H9 (cell line): ENCODE data around the gene SPRR2D. TPM values are rescaled to one million over a fixed set of nuclear protein-coding genes. Genes with fewer than 3 reads are reported as not detected.

Source experiments
- DNase-seq: peaks from one replicate; pipeline ENCODE4 v3.0.0-alpha.2; 2017
- H2AFZ ChIP-seq: one replicate; pipeline ENCODE4 v1.6.1; 2013; ENCODE audit warnings: mild to moderate bottlenecking, low read length, control low read depth, moderate library complexity
- H2AK5ac ChIP-seq: 2 replicates; pipeline ENCODE4 v1.6.1; 2013; ENCODE audit warnings: low read length, control low read depth, mixed read lengths; ENCODE audit not compliant: insufficient read length
- H2BK120ac ChIP-seq: one replicate; pipeline ENCODE4 v1.6.1; 2013; ENCODE audit warnings: low read depth, mild to moderate bottlenecking, low read length, control low read depth, inconsistent platforms; ENCODE audit not compliant: poor library complexity, severe bottlenecking
- H2BK12ac ChIP-seq: 2 replicates; pipeline ENCODE4 v1.6.1; 2013; ENCODE audit warnings: low read length, control low read depth, mixed read lengths, low read depth; ENCODE audit not compliant: insufficient read length
- H2BK15ac ChIP-seq: 2 replicates; pipeline ENCODE4 v1.6.1; 2013; ENCODE audit warnings: low read depth, low read length, control low read depth
- H2BK20ac ChIP-seq: one replicate; pipeline ENCODE4 v1.6.1; 2013; ENCODE audit warnings: low read depth, mild to moderate bottlenecking, low read length, control low read depth, inconsistent platforms; ENCODE audit not compliant: poor library complexity, severe bottlenecking
- H2BK5ac ChIP-seq: 2 replicates; pipeline ENCODE4 v1.6.1; 2013; ENCODE audit warnings: low read length, control low read depth, mixed read lengths; ENCODE audit not compliant: insufficient read length
- H3K14ac ChIP-seq: 2 replicates; pipeline ENCODE4 v1.6.1; 2013; ENCODE audit warnings: low read length, control low read depth; ENCODE audit not compliant: insufficient read depth
- H3K18ac ChIP-seq: 2 replicates; pipeline ENCODE4 v1.6.1; 2013; ENCODE audit warnings: low read depth, mild to moderate bottlenecking, mixed read lengths, low read length, control low read depth; ENCODE audit not compliant: insufficient read length
- H3K23ac ChIP-seq: 2 replicates; pipeline ENCODE4 v1.6.1; 2013; ENCODE audit warnings: low read length, control low read depth, mixed read lengths, low read depth; ENCODE audit not compliant: insufficient read length
- H3K23me2 ChIP-seq: 2 replicates; pipeline ENCODE4 v1.6.1; 2013; ENCODE audit warnings: low read depth, mild to moderate bottlenecking, mixed read lengths, low read length, control low read depth; ENCODE audit not compliant: insufficient read length, poor library complexity, severe bottlenecking
- H3K27ac ChIP-seq: 2 replicates; pipeline ENCODE4 v1.5.1; 2013; ENCODE audit warnings: low read length, control low read depth, mixed read lengths, low read depth; ENCODE audit not compliant: insufficient read length
- H3K27me3 ChIP-seq: 2 replicates; pipeline ENCODE4 v1.6.1; 2013; ENCODE audit warnings: low read length, control low read depth, inconsistent platforms; ENCODE audit not compliant: insufficient read depth
- H3K4ac ChIP-seq: 2 replicates; pipeline ENCODE4 v1.6.1; 2013; ENCODE audit warnings: low read depth, mild to moderate bottlenecking, control low read depth, inconsistent platforms, low read length, moderate library complexity
- H3K4me1 ChIP-seq: 2 replicates; pipeline ENCODE4 v1.6.1; 2013; ENCODE audit warnings: low read length, control low read depth, inconsistent platforms; ENCODE audit not compliant: insufficient read depth
- H3K4me2 ChIP-seq: 2 replicates; pipeline ENCODE4 v1.6.1; 2013; ENCODE audit warnings: low read length, control low read depth, mixed read lengths; ENCODE audit not compliant: insufficient read length, insufficient read depth
- H3K56ac ChIP-seq: 2 replicates; pipeline ENCODE4 v1.6.1; 2013; ENCODE audit warnings: low read depth, mild to moderate bottlenecking, mixed read lengths, low read length, control low read depth; ENCODE audit not compliant: insufficient read length
- H3K79me1 ChIP-seq: 2 replicates; pipeline ENCODE4 v1.6.1; 2013; ENCODE audit warnings: low read depth, mild to moderate bottlenecking, moderate library complexity, low read length, control low read depth, inconsistent platforms; ENCODE audit not compliant: insufficient read depth, poor library complexity, severe bottlenecking
- H3K79me2 ChIP-seq: 2 replicates; pipeline ENCODE4 v1.6.1; 2013; ENCODE audit warnings: low read length, control low read depth, inconsistent platforms; ENCODE audit not compliant: insufficient read depth
- H3K9ac ChIP-seq: 2 replicates; pipeline ENCODE4 v1.6.1; 2013; ENCODE audit warnings: low read length, control low read depth, mixed read lengths; ENCODE audit not compliant: insufficient read length; ENCODE audit errors: extremely low read depth
- H3K9me3 ChIP-seq: one replicate; pipeline ENCODE4 v1.6.1; 2013; ENCODE audit warnings: low read depth, low read length, inconsistent platforms; ENCODE audit not compliant: control insufficient read depth
- H3T11ph ChIP-seq: one replicate; pipeline ENCODE4 v1.6.1; 2013; ENCODE audit warnings: mild to moderate bottlenecking, low read length, control low read depth, inconsistent platforms
- H4K20me1 ChIP-seq: one replicate; pipeline ENCODE4 v1.6.1; 2013; ENCODE audit not compliant: control insufficient read depth, insufficient read length, insufficient read depth
- H4K5ac ChIP-seq: 2 replicates; pipeline ENCODE4 v1.6.1; 2013; ENCODE audit warnings: low read depth, mild to moderate bottlenecking, mixed read lengths, low read length, control low read depth; ENCODE audit not compliant: insufficient read length
- H4K8ac ChIP-seq: replicated peaks from 2 replicates; pipeline ENCODE4 v1.6.1; 2013; ENCODE audit warnings: low read length, control low read depth, mixed read lengths, low read depth; ENCODE audit not compliant: insufficient read length
- H4K91ac ChIP-seq: 2 replicates; pipeline ENCODE4 v1.6.1; 2013; ENCODE audit warnings: low read depth, mild to moderate bottlenecking, moderate library complexity, mixed read lengths, low read length, control low read depth; ENCODE audit not compliant: insufficient read length
- H3K27ac Mint-ChIP-seq, 3 experiments: 2 replicates in 2 of 3; 3 replicates in 1 of 3; pipeline ENCODE4 v1.8.0; 2020 to 2021; ENCODE audit warnings: mixed read lengths in 3 of 3, mild to moderate bottlenecking in 1 of 3, moderate library complexity in 1 of 3
- H3K27me3 Mint-ChIP-seq: 2 replicates; pipeline ENCODE4 v1.8.0; 2021; ENCODE audit warnings: low read depth, mild to moderate bottlenecking, moderate library complexity, mixed read lengths
- H3K36me3 Mint-ChIP-seq, 3 experiments: 2 replicates in 2 of 3; 3 replicates in 1 of 3; pipeline ENCODE4 v1.8.0; 2020 to 2021; ENCODE audit warnings: low read depth in 3 of 3, mixed read lengths in 3 of 3; ENCODE audit not compliant: insufficient read depth in 1 of 3
- H3K4me1 Mint-ChIP-seq, 2 experiments: 2 replicates each; pipeline ENCODE4 v1.8.0; 2020; ENCODE audit warnings: mixed read lengths in 2 of 2
- H3K4me3 Mint-ChIP-seq, 2 experiments: 2 replicates in 1 of 2; 3 replicates in 1 of 2; pipeline ENCODE4 v1.8.0; 2020 to 2021; ENCODE audit warnings: mild to moderate bottlenecking in 2 of 2, mixed read lengths in 2 of 2, moderate library complexity in 1 of 2
- H3K9me3 Mint-ChIP-seq, 2 experiments: 2 replicates in 1 of 2; 3 replicates in 1 of 2; pipeline ENCODE4 v1.8.0; 2020; ENCODE audit warnings: mild to moderate bottlenecking in 2 of 2, mixed read lengths in 2 of 2, moderate library complexity in 1 of 2
- CTCF ChIP-seq: fragments of 200-600 bp; sonication (generic); conservative IDR thresholded peaks from 3 replicates; pipeline ENCODE4 v1.8.0; 2021; ENCODE audit warnings: antibody characterized with exemption, mild to moderate bottlenecking
- WGBS: extraction: QIAGEN DNeasy Blood & Tissue Kit; methylation state at CpG from one replicate; pipeline ENCODE4 v1.1.7; 2013; ENCODE audit warnings: missing lambda C conversion rate, low lambda C conversion rate, mixed read lengths; ENCODE audit not compliant: insufficient read length; ENCODE audit errors: extremely low coverage; 5-methylcytosine and 5-hydroxymethylcytosine counted together
- total RNA-seq: library from RNA; stranded (reverse); gene quantifications from 2 replicates; pipeline ENCODE4 v1.2.1, GENCODE V29; 2021

SPRR2D gene
- total RNA-seq, 1 experiment from 2014 or later, result not detected

GRCh38 chr1:153070243-153070642, 29.3 kb upstream of the SPRR2D start:
- H2BK20ac ChIP-seq, result no peak overlapping the region
- H3K23me2 ChIP-seq, result no peaks in the 10 kb centered on the region
- H4K5ac ChIP-seq, result no peak overlapping the region
- no peak overlapping the region for H2AFZ ChIP-seq
- H3K4me1 Mint-ChIP-seq, result no peaks in the 10 kb centered on the region
- no peak overlapping the region for H3T11ph ChIP-seq
- H3K4me3 Mint-ChIP-seq, result no peak overlapping the region
- H4K91ac ChIP-seq, result no peak overlapping the region
- H3K18ac ChIP-seq, result no peak overlapping the region
- H2BK12ac ChIP-seq, result no peak overlapping the region
- H3K9me3 Mint-ChIP-seq, result no peaks in the 10 kb centered on the region
- H3K9ac ChIP-seq, result no peak overlapping the region
- H4K20me1 ChIP-seq, result no peaks in the 10 kb centered on the region
- WGBS, result no CpG with 5 or more reads among the region's 2 CpGs
- no peaks in the 10 kb centered on the region for H3K79me2 ChIP-seq
- H3K27ac Mint-ChIP-seq, result no peak overlapping the region
- H3K27ac ChIP-seq, result no peak overlapping the region
- H2AK5ac ChIP-seq, result no peak overlapping the region
- H4K8ac ChIP-seq, result no peak overlapping the region
- no peak overlapping the region for H2BK120ac ChIP-seq
- no peak overlapping the region for H2BK5ac ChIP-seq
- no peaks in the 10 kb centered on the region for H3K9me3 ChIP-seq
- H3K4me2 ChIP-seq, result no peak overlapping the region
- no peak for DNase-seq
- TF ChIP-seq CTCF, result no peak
- no peak overlapping the region for H3K4ac ChIP-seq
- H3K36me3 Mint-ChIP-seq, result no peaks in the 10 kb centered on the region
- H2BK15ac ChIP-seq, result no peak overlapping the region
- no peaks in the 10 kb centered on the region for H3K4me1 ChIP-seq
- H3K27me3 Mint-ChIP-seq, result peaks cover 3% of the 10 kb centered on the region; the same call in 1 of the 2 replicates
- no peaks in the 10 kb centered on the region for H3K79me1 ChIP-seq
- H3K23ac ChIP-seq, result no peak overlapping the region
- no peak overlapping the region for H3K14ac ChIP-seq
- no peak overlapping the region for H3K56ac ChIP-seq
- H3K27me3 ChIP-seq, result no peaks in the 10 kb centered on the region
